Measurements from ENCODE around the gene CRIP2. TPM values are rescaled to one million over a fixed set of nuclear protein-coding genes. Genes with fewer than 3 reads are reported as not detected.

The CRIP2 gene
- polyA plus RNA-seq, 1 donor (not counting 4 experiments of a cell fraction or from before 2014, with no cell fraction given), result 4.8 TPM

- Histone ChIP-seq H4K20me1 (ENCODE audit: control insufficient read depth, extremely low read depth, insufficient read depth, low read length) (peaks cover 22% of the 10 kb centered on the region), H3K4me3 (ENCODE audit: control insufficient read depth in 2 of 3, extremely low read depth in 1 of 3, insufficient read depth in 2 of 3, low read depth in 1 of 3, low read length in 3 of 3) (no peak overlapping the region), H3K36me3 (ENCODE audit: control insufficient read depth in 2 of 2, extremely low read depth in 1 of 2, insufficient read depth in 2 of 2, low read length in 2 of 2) (peaks cover 11 to 24% of the 10 kb centered on the region in 2 experiments), H3K9ac (ENCODE audit: control insufficient read depth, extremely low read depth, insufficient read depth, low read length) (no peak overlapping the region), H3K79me2 (ENCODE audit: control insufficient read depth, insufficient read depth, low read length) (peaks cover 83% of the 10 kb centered on the region), H3K4me2 (ENCODE audit: control insufficient read depth, extremely low read depth, insufficient read depth, low read depth, low read length) (no peak overlapping the region), H3K4me1 (ENCODE audit: control insufficient read depth, extremely low read depth, insufficient read depth, low read length) (peaks cover 13% of the 10 kb centered on the region), H2AFZ (ENCODE audit: control insufficient read depth, low read length) (no peak overlapping the region), H3K27me3 (ENCODE audit: control insufficient read depth, extremely low read depth, insufficient read depth, low read length) (no peaks in the 10 kb centered on the region), H3K9me3 (ENCODE audit: control insufficient read depth, low read depth, low read length) (no peaks in the 10 kb centered on the region), H3K9me1 (ENCODE audit: control insufficient read depth, extremely low read depth, insufficient read depth, low read length) (peaks cover 2% of the 10 kb centered on the region), H3K27ac (ENCODE audit: control insufficient read depth, insufficient read depth, low read length) (no peak overlapping the region)
- dilution Hi-C loops (cut with MboI; ENCODE audit: extremely low pct_ligation_motif_present, low sequenced_read_pairs), result no loop called here
- TF ChIP-seq CTCF (optimal IDR thresholded peaks at IDR 0.05 in 1 of 3, IDR thresholded peaks at IDR 0.05 in 1 of 3, conservative IDR thresholded peaks at IDR 0.05 in 1 of 3; ENCODE audit: extremely low read depth in 1 of 3, insufficient read depth in 2 of 3, low read length in 3 of 3) (no peak), EZH2 (IDR thresholded peaks at IDR 0.05; ENCODE audit: low read length) (no peak)
- FAIRE-seq, result no peak
- DNase-seq (ENCODE audit: low read depth, low spot score), result no peak
Observed at GRCh38 chr14:105427412-105427811, 47.2 kb upstream of the CRIP2 start.

- H2AFZ ChIP-seq (ENCODE audit: control insufficient read depth, low read length), result no peak overlapping the region
- TF ChIP-seq CTCF (optimal IDR thresholded peaks at IDR 0.05 in 1 of 3, IDR thresholded peaks at IDR 0.05 in 1 of 3, conservative IDR thresholded peaks at IDR 0.05 in 1 of 3; ENCODE audit: extremely low read depth in 1 of 3, insufficient read depth in 2 of 3, low read length in 3 of 3), result no peak
- no peak for TF ChIP-seq EZH2 (IDR thresholded peaks at IDR 0.05; ENCODE audit: low read length)
- peaks cover 23% of the 10 kb centered on the region for H4K20me1 ChIP-seq (ENCODE audit: control insufficient read depth, extremely low read depth, insufficient read depth, low read length)
- H3K9me3 ChIP-seq (ENCODE audit: control insufficient read depth, low read depth, low read length), result no peaks in the 10 kb centered on the region
- no peak for FAIRE-seq
- H3K27me3 ChIP-seq (ENCODE audit: control insufficient read depth, extremely low read depth, insufficient read depth, low read length), result no peaks in the 10 kb centered on the region
- H3K79me2 ChIP-seq (ENCODE audit: control insufficient read depth, insufficient read depth, low read length), result peaks cover 83% of the 10 kb centered on the region
- H3K4me1 ChIP-seq (ENCODE audit: control insufficient read depth, extremely low read depth, insufficient read depth, low read length), result peaks cover 13% of the 10 kb centered on the region
- H3K36me3 ChIP-seq (ENCODE audit: control insufficient read depth in 2 of 2, extremely low read depth in 1 of 2, insufficient read depth in 2 of 2, low read length in 2 of 2), result peaks cover 9 to 23% of the 10 kb centered on the region in 2 experiments
- no peak overlapping the region for H3K9ac ChIP-seq (ENCODE audit: control insufficient read depth, extremely low read depth, insufficient read depth, low read length)
- no peak for DNase-seq (ENCODE audit: low read depth, low spot score)
- no peak overlapping the region for H3K4me3 ChIP-seq (ENCODE audit: control insufficient read depth in 2 of 3, extremely low read depth in 1 of 3, insufficient read depth in 2 of 3, low read depth in 1 of 3, low read length in 3 of 3)
- H3K4me2 ChIP-seq (ENCODE audit: control insufficient read depth, extremely low read depth, insufficient read depth, low read depth, low read length), result no peak overlapping the region
- H3K9me1 ChIP-seq (ENCODE audit: control insufficient read depth, extremely low read depth, insufficient read depth, low read length), result peaks cover 2% of the 10 kb centered on the region
- H3K27ac ChIP-seq (ENCODE audit: control insufficient read depth, insufficient read depth, low read length), result no peak overlapping the region
- dilution Hi-C loops (cut with MboI; ENCODE audit: extremely low pct_ligation_motif_present, low sequenced_read_pairs), result no loop called here
Observed at GRCh38 chr14:105427936-105428485, 46.6 kb upstream of the CRIP2 start.

Data from keratinocyte (primary cell).